Endometrial microvascular endothelial cells (primary cell): ENCODE data around the gene A1CF. TPM values are rescaled to one million over a fixed set of nuclear protein-coding genes. Genes with fewer than 3 reads are reported as not detected.
"Not testable (repeated sequence)": the region's sequence is repeated elsewhere in the genome, so short reads cannot be mapped to it uniquely, and the experiment has no call there.

Experiments used
- in situ Hi-C: cut with HindIII; loops from 2 replicates; pipeline ENCODE4 v1.10.0; 2017; ENCODE audit warnings: low sequenced_read_pairs, low pct_unique_long_range_greater_than_20kb; ENCODE audit errors: inconsistent ontology term
- total RNA-seq: library from RNA; depleted of rRNA; stranded (reverse); fragments of >200 nt; gene quantifications from one replicate; pipeline ENCODE4 v1.2.3, GENCODE V29; 2015; ENCODE audit errors: inconsistent ontology term

Gene A1CF
- total RNA-seq, 1 donor from 2014 or later: not detected

DNA sequence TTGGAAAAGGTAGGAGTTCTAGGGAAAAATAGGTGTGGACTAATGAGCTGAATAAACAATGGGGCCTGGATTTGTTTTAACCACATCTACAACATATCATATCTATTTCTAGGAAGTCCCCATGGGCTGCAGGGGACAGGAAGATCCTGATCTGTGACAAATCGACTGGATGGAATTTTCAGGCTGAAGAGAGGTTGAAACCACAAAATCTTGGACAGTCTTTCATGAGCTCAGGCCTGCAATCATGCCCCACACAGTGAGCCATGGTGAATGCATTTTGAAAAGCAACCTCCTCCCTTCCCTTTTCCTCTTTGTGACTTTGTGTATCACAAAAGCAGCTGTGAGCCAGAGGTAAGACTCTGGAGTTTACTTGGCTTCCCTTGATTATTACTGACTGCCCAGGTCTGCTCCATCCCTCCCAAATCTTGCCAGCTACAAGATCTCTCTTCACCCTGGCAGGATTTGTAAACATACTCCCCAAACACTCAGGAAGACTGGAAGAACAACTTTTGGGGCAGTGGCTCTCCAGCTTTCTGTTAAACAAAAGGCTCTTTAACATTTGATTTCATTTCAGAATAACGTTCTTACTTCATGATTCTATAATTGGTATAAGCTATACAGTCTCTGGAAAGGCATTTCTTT, 79.3 kb downstream of the A1CF start:
- in situ Hi-C loops: no loop called here

DNA sequence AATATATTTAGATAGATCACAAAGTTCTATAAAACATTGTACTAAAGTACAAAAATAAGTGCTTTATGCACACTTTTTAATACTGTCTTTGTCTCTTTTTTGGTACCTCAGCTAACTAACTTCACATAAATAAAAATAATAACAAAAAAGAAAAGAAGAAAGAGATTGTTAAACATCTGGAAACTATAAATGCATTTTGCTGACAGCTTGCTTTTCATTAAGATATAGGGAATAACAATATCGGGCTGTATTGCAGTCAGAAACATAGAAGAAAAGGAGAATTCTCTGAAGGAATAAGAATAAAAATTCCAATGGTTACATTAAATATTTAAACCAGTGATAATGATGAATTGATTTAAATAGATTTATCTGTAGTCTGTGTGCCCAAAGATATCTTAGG, 85.8 kb downstream of the A1CF start:
- in situ Hi-C loops: no loop called here

DNA sequence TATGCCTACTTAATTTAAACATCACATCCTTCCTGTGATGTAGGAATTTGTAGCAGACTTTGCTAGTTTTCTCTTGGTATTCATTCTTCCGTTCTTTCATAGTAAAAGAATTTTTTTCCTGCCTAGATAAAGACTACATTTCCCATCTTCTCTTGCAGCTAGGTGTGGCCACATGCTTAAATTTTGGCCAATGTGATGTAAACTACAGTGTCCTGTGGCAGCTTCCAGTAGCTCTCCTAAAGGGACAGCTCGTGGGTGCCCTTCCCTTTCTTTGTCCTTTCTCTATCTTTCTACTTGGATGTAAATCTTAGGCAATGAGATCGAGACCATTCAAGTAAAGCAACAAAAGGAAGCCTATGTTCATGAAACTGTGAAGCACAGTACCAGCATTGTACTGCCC, 87.1 kb downstream of the A1CF start:
- in situ Hi-C loops: no loop called here

GRCh38 chr10:50796693-50797092, 88.7 kb downstream of the A1CF start:
- in situ Hi-C loops: no loop called here

GRCh38 chr10:50794490-50794889, 90.9 kb downstream of the A1CF start:
- in situ Hi-C loops: no loop called here

DNA sequence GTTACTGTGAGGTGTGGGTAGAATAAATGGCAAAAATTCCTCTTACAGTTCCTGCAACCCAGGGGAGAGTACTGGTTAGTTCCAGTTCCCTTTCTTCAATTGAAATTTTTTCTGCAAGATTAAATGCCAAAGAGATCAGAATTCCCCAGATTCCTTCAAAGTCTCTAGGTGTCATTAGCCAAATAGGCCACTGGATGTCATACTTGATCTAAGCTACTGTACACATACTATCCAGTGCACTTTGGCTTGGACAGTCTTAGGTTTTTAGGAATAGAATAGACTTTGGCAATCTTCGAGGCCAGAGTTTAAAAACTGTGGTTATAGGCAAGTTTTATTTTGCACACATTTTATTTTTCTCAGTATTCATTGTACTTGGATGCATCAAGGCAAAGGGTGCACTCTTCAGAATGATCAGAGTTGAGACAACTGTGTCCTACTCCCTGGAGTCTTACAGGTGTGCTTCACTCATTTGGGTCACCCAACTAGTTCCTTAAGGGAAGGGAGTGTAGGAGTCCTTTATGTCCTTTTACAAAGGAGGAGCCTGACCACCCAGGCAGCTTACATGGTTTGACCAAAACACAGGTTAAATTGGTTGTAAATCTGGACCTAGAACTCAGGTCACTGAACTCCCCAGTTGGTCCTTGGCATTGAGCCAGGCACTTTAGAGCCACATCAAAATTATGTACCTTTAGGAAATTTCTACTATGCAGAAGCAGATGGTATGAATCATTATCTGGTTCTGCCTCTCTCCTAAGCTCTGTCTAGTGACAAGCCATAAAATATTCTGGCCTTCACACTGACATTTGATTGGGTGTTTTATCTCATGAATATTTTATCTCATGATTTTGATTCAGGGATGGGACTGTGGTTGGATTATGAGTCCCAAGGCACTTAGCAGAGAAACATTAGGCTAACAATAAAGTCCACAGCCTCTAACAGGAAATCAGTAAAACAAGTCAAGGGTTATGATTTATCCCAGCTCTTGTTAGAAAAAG, 96.2 kb downstream of the A1CF start:
- in situ Hi-C loops: no loop called here

DNA sequence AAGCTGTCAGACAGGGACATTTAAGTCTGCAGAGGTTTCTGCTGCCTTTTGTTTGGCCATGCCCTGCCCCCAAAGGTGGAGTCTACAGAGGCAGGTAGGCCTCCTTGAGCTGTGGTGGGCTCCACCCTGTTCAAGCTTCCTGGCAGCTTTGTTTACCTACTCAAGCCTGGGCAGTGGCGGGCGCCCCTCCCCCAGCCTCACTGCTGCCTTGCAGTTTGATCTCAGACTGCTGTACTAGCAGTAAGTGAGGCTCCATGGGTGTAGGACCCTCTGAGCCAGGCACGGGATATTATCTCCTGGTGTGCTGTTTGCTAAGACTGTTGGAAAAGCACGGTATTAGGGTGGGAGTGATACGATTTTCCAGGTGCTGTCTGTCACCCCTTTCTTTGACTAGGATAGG, 97.5 kb downstream of the A1CF start:
- in situ Hi-C loops: not testable (repeated sequence)

GRCh38 chr10:50782017-50782416, 103.4 kb downstream of the A1CF start:
- in situ Hi-C loops: not testable (repeated sequence)

DNA sequence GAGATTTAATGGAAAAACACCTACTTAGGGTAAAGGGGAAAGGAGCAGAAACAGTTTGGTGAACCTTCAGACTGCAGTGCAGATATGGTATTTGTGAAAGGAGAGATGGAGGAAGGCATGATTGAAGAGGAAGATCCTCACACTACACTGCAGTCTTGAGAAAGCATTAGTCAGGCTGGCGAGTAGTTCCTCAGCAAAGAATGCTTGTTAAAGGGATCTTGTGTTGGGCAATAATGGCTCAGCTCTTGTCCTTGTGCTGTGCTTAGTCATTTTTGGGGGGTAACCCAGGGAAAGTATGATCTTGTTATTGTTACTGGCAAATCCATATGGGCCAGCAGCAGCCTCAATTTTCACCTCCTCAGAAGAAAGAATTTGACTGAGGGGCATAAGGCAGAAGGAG, 105.4 kb downstream of the A1CF start:
- in situ Hi-C loops: not testable (repeated sequence)

GRCh38 chr10:50774868-50775267, 110.6 kb downstream of the A1CF start:
- in situ Hi-C loops: not testable (repeated sequence)

DNA sequence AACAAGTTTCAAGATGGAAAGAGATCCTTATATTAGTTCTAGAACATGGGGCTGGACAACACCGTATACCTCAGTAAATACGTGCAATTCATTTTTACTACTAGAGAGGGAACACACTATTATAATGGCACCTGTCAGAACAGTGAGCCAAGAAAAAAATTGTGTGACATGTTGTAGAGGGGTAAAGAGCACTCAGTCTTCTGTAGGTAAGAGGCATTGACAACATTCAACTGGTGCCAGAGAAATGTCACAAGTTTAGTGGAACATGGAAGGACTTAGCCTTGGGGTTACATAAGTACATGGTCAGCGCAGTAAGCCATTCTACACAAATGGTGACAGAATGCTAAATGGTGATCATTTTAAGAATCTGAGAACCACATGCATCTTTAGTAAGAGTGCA, 113.4 kb downstream of the A1CF start:
- in situ Hi-C loops: not testable (repeated sequence)

DNA sequence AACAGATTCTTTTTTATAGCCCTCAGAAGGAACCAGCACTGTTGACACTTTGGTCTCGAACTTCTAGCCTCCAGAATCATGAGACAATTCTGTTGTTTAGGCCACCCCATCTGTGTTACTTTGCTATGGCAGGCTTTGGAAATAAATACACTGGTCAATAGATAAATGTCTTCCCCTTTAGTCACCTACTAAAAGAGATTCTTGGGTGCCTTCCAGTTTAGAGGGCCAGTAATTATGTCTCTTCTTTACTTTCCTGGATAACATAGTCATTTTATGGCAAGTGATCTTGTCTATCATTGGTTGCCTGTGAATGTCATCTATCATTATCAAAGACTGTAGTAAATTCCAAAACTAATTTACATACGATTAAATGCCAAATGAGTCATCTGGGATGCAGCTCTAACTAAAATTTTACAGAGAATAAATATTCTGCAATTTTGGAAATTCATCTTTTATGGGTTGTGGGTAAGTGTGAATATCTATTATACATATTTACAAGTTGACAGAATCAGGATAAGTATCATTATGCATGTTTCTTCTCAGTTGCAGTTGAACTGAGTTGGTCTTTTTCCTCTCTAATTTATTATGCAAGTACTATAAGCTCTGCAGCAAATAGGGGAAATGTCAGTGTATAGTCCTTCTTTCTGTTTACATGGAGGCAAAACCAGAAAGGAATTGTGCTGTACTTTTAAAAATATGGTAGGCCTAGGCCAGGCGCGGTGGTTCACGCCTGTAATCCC, 118.5 kb downstream of the A1CF start:
- in situ Hi-C loops: not testable (repeated sequence)

Other genes starting within 250 kb of the A1CF start
- 1.2 TPM for gene ASAH2B, start 145.7 kb downstream of the A1CF start, total RNA-seq
- gene PRKG1, start 188.9 kb upstream of the A1CF start, total RNA-seq: not detected